ENCODE measurements around the gene HOXA11. TPM values are rescaled to one million over a fixed set of nuclear protein-coding genes. Genes with fewer than 3 reads are reported as not detected.

The HOXA11 gene
- total RNA-seq, 1 donor from 2014 or later, result 6.3 TPM

GRCh38 chr7:27207348-27207985, 22.4 kb upstream of the HOXA11 start:
- DNase-seq (ENCODE audit: low spot score), result no peak

GRCh38 chr7:27205325-27206280, 20.6 kb upstream of the HOXA11 start:
- no peak for DNase-seq (ENCODE audit: low spot score)

- DNase-seq (ENCODE audit: low spot score), result peak; percentile 56
Observed at GRCh38 chr7:27204851-27205322, 19.9 kb upstream of the HOXA11 start.

GRCh38 chr7:27203964-27204594, 19.0 kb upstream of the HOXA11 start:
- no peak for DNase-seq (ENCODE audit: low spot score)

- no peak for DNase-seq (ENCODE audit: low spot score)
Observed at GRCh38 chr7:27203365-27203953, 18.4 kb upstream of the HOXA11 start.

- DNase-seq (ENCODE audit: low spot score), result no peak
Observed at GRCh38 chr7:27202862-27203134, 17.8 kb upstream of the HOXA11 start.

GRCh38 chr7:27202018-27202861, 17.2 kb upstream of the HOXA11 start:
- DNase-seq (ENCODE audit: low spot score), result peak; percentile 34

GRCh38 chr7:27201580-27202017, 16.6 kb upstream of the HOXA11 start:
- no peak for DNase-seq (ENCODE audit: low spot score)

- DNase-seq (ENCODE audit: low spot score), result peak; percentile 54
Observed at GRCh38 chr7:27200761-27201579, 15.9 kb upstream of the HOXA11 start.

- DNase-seq (ENCODE audit: low spot score), result peak; percentile 92
Observed at GRCh38 chr7:27199849-27200760, 15.1 kb upstream of the HOXA11 start, which contains the start of gene HOXA13. TSS of gene HOXA13 (minus strand) at chr7:27200091. CDS start at chr7:27200077, 14 bp downstream.

GRCh38 chr7:27198871-27199801, 14.1 kb upstream of the HOXA11 start:
- DNase-seq (ENCODE audit: low spot score), result no peak

GRCh38 chr7:27198138-27198841, 13.3 kb upstream of the HOXA11 start:
- no peak for DNase-seq (ENCODE audit: low spot score)

GRCh38 chr7:27197137-27198042, 12.4 kb upstream of the HOXA11 start:
- DNase-seq (ENCODE audit: low spot score), result peak; percentile 42

- DNase-seq (ENCODE audit: low spot score), result peak; percentile 92
Observed at GRCh38 chr7:27196287-27196767, 11.3 kb upstream of the HOXA11 start.

- DNase-seq (ENCODE audit: low spot score), result peak; percentile 71
Observed at GRCh38 chr7:27194686-27195379, 9.8 kb upstream of the HOXA11 start.

All from umbilical cord (tissue), 2 donors.